Adipocyte (in vitro differentiated cells): ENCODE measurements around the gene C12orf56.

Source experiments
- DNase-seq: peaks from one replicate; pipeline ENCODE4 v3.0.0-alpha.2; 2015; ENCODE audit warnings: low read depth
- H3K27me3 ChIP-seq: replicated peaks from 2 replicates; pipeline ENCODE4 v1.7.0; 2013; ENCODE audit warnings: mild to moderate bottlenecking, low read length, moderate library complexity; ENCODE audit not compliant: control insufficient read depth, insufficient read depth
- H3K36me3 ChIP-seq: 2 replicates; pipeline ENCODE4 v1.7.0; 2013; ENCODE audit warnings: low read length, mild to moderate bottlenecking, moderate library complexity; ENCODE audit not compliant: control insufficient read depth, insufficient read depth, severe bottlenecking
- H3K4me1 ChIP-seq: 2 replicates; pipeline ENCODE4 v1.7.0; 2013; ENCODE audit warnings: mild to moderate bottlenecking, low read length, moderate library complexity; ENCODE audit not compliant: control insufficient read depth, insufficient read depth
- H3K4me3 ChIP-seq: 2 replicates; pipeline ENCODE4 v1.7.0; 2013; ENCODE audit warnings: mild to moderate bottlenecking, low read length, moderate library complexity
- H3K9ac ChIP-seq: 2 replicates; pipeline ENCODE4 v1.7.0; 2013; ENCODE audit warnings: mild to moderate bottlenecking, low read length, moderate library complexity
- H3K9me3 ChIP-seq: 2 replicates; pipeline ENCODE4 v1.7.0; 2013; ENCODE audit warnings: mild to moderate bottlenecking, low read length, moderate library complexity; ENCODE audit not compliant: control insufficient read depth

The C12orf56 gene

GRCh38 chr12:64407342-64408223 is 17.0 kb upstream of the C12orf56 start:
- no peak for DNase-seq
- Histone ChIP-seq H3K9me3 (no peaks in the 10 kb centered on the region), H3K27me3 (no peaks in the 10 kb centered on the region)

GRCh38 chr12:64404470-64405256 is 14.1 kb upstream of the C12orf56 start:
- H3K36me3 ChIP-seq = peaks cover 2% of the 10 kb centered on the region
- no peaks in the 10 kb centered on the region for H3K27me3 ChIP-seq
- peak overlapping the region; percentile 97 for H3K4me3 ChIP-seq
- H3K9ac ChIP-seq = peak overlapping the region; percentile 100
- no peaks in the 10 kb centered on the region for H3K9me3 ChIP-seq
- peak; percentile 96 for DNase-seq
- peaks cover 42% of the 10 kb centered on the region for H3K4me1 ChIP-seq

More at GRCh38 chr12:64407342-64408223, 17.0 kb upstream of the C12orf56 start:
- no peak overlapping the region for H3K9ac ChIP-seq
- peaks cover 43% of the 10 kb centered on the region for H3K4me1 ChIP-seq
- H3K4me3 ChIP-seq = peak overlapping the region; percentile 97
- H3K36me3 ChIP-seq = peaks cover 30% of the 10 kb centered on the region

- H3K4me3 ChIP-seq = peak within 1 kb of the TSS; percentile 97
- H3K27me3 ChIP-seq = no peaks in the 10 kb centered on the region
- peak; percentile 97 for DNase-seq
- no peaks in the 10 kb centered on the region for H3K9me3 ChIP-seq
- no peaks in the 10 kb centered on the region for H3K36me3 ChIP-seq
- H3K9ac ChIP-seq = peak within 1 kb of the TSS; percentile 100
- peaks cover 35% of the 10 kb centered on the region for H3K4me1 ChIP-seq
These were observed 13.3 kb upstream of the C12orf56 start, which contains the start of gene XPOT for GRCh38 chr12:64403707-64404469. TSS of gene XPOT (plus strand) at chr12:64404392. CDS start at chr12:64410036, 5,644 bp downstream.

- Histone ChIP-seq H3K4me3 (no peak overlapping the region), H3K9ac (no peak overlapping the region), H3K9me3 (no peaks in the 10 kb centered on the region), H3K27me3 (no peaks in the 10 kb centered on the region), H3K4me1 (peaks cover 18% of the 10 kb centered on the region), H3K36me3 (no peaks in the 10 kb centered on the region)
- no peak for DNase-seq
These were observed 11.6 kb upstream of the C12orf56 start for GRCh38 chr12:64402181-64402580.

- peak; percentile 45 for DNase-seq
- Histone ChIP-seq H3K27me3 (no peaks in the 10 kb centered on the region), H3K9ac (peak overlapping the region; percentile 43), H3K4me1 (peaks cover 4% of the 10 kb centered on the region), H3K9me3 (no peaks in the 10 kb centered on the region), H3K4me3 (peak overlapping the region; percentile 8), H3K36me3 (no peaks in the 10 kb centered on the region)
These were observed 9.5 kb upstream of the C12orf56 start for GRCh38 chr12:64400041-64400440.

GRCh38 chr12:64395739-64396138 is 5.2 kb upstream of the C12orf56 start:
- peaks cover 4% of the 10 kb centered on the region for H3K4me1 ChIP-seq
- no peak for DNase-seq
- H3K27me3 ChIP-seq = no peaks in the 10 kb centered on the region
- no peaks in the 10 kb centered on the region for H3K36me3 ChIP-seq
- H3K9ac ChIP-seq = no peak overlapping the region
- no peak overlapping the region for H3K4me3 ChIP-seq
- no peaks in the 10 kb centered on the region for H3K9me3 ChIP-seq

GRCh38 chr12:64392221-64392620 is 1.7 kb upstream of the C12orf56 start:
- DNase-seq = peak; percentile 71
- Histone ChIP-seq H3K27me3 (no peaks in the 10 kb centered on the region), H3K4me1 (no peaks in the 10 kb centered on the region), H3K9ac (no peak overlapping the region), H3K9me3 (no peaks in the 10 kb centered on the region), H3K36me3 (no peaks in the 10 kb centered on the region), H3K4me3 (no peak overlapping the region)

- Histone ChIP-seq H3K4me3 (no peak overlapping the region), H3K36me3 (no peaks in the 10 kb centered on the region), H3K9me3 (no peaks in the 10 kb centered on the region), H3K9ac (no peak overlapping the region), H3K4me1 (peaks cover 11% of the 10 kb centered on the region), H3K27me3 (no peaks in the 10 kb centered on the region)
- DNase-seq = no peak
These were observed 1.4 kb downstream of the C12orf56 start for GRCh38 chr12:64389154-64389553.

- H3K27me3 ChIP-seq = no peaks in the 10 kb centered on the region
- peaks cover 11% of the 10 kb centered on the region for H3K4me1 ChIP-seq
- no peak overlapping the region for H3K4me3 ChIP-seq
- H3K9ac ChIP-seq = no peak overlapping the region
- DNase-seq = no peak
- no peaks in the 10 kb centered on the region for H3K36me3 ChIP-seq
- H3K9me3 ChIP-seq = no peaks in the 10 kb centered on the region
These were observed 3.3 kb downstream of the C12orf56 start for GRCh38 chr12:64387197-64387816.

- Histone ChIP-seq H3K36me3 (no peaks in the 10 kb centered on the region), H3K9ac (no peak overlapping the region), H3K4me3 (no peak overlapping the region), H3K9me3 (peaks cover 1% of the 10 kb centered on the region), H3K4me1 (peaks cover 11% of the 10 kb centered on the region), H3K27me3 (no peaks in the 10 kb centered on the region)
- DNase-seq = no peak
These were observed 5.1 kb downstream of the C12orf56 start for GRCh38 chr12:64385468-64385867.
